Measurements from ENCODE around the gene PVRIG. TPM values are rescaled to one million over a fixed set of nuclear protein-coding genes. Genes with fewer than 3 reads are reported as not detected.

Gene PVRIG
- total and polyA plus RNA-seq, 9 of the 15 experiments (the other 6 are each of a cell fraction or from before 2014, with no cell fraction given) = 0.16 to 0.64 TPM; not detected in 7

GRCh38 chr7:100204454-100204853, 15.3 kb upstream of the PVRIG start (continued):
- no peak for TF ChIP-seq MYBL2 (IDR thresholded peaks at IDR 0.05; ENCODE audit: low read depth)
- TF ChIP-seq MYBL2 (CRISPR knock-in tag; IDR thresholded peaks at IDR 0.05; ENCODE audit: borderline replicate concordance) = no peak
- TF ChIP-seq ZBTB1 (CRISPR knock-in tag; IDR thresholded peaks at IDR 0.05; ENCODE audit: borderline replicate concordance, low read depth) = no peak

GRCh38 chr7:100208911-100209408, 10.8 kb upstream of the PVRIG start:
- ATAC-seq = peak; percentile 84
- BruUV-seq (replicated peaks) = no TSS peak
- in situ Hi-C loops (cut with MboI) (no loop called here), intact Hi-C loops (cut with micrococcal nuclease) (no loop called here)
- Histone ChIP-seq H3K9me3 (replicated peaks; ENCODE audit: control insufficient read depth, insufficient read depth, low read depth, low read length) (no peaks in the 10 kb centered on the region), H3K9me1 (ENCODE audit: control insufficient read depth, insufficient read depth, low read length) (peaks cover 4% of the 10 kb centered on the region), H3K4me3 (peak overlapping the region; percentile 2; the same call in 1 of the 2 replicates), H3K27ac (ENCODE audit: extremely low read depth, low read depth, low read length) (peak overlapping the region; percentile 7; the same call in 1 of the 3 replicates), H2AFZ (ENCODE audit: low read depth, low read length) (peak overlapping the region; percentile 90), H3K27me3 (ENCODE audit: control insufficient read depth in 2 of 2, insufficient read depth in 2 of 2, low read length in 2 of 2) (no peaks in the 10 kb centered on the region), H3K36me3 (ENCODE audit: control insufficient read depth, insufficient read depth, low read length) (no peaks in the 10 kb centered on the region), H3K79me2 (ENCODE audit: control insufficient read depth, insufficient read depth, low read length) (no peaks in the 10 kb centered on the region), H3K4me2 (ENCODE audit: insufficient read depth, low read length) (peak overlapping the region; percentile 79), H3K4me1 (replicated peaks in 1 of 2; ENCODE audit: control insufficient read depth in 2 of 2, insufficient read depth in 2 of 2, low read length in 2 of 2) (peaks cover 8 to 15% of the 10 kb centered on the region in 2 experiments; a peak in 4 of 5 replicates), H4K20me1 (replicated peaks; ENCODE audit: control insufficient read depth, insufficient read depth, low read length) (no peaks in the 10 kb centered on the region), H3K9ac (ENCODE audit: insufficient read depth in 1 of 2, low read depth in 2 of 2, low read length in 2 of 2) (peak overlapping the region; percentile 5 to 41; a peak in 3 of 4 replicates)
- FAIRE-seq = peak; percentile 58
- WGBS (ENCODE audit: insufficient coverage, low coverage, missing lambda C conversion rate) = 7% methylated on average over 6 of the region's 6 CpGs
- DNase-seq (ENCODE audit: extremely low read depth in 1 of 4, low spot score in 3 of 4) = peak in 2 of 4 experiments; percentile 63 to 64
- POLR2A ChIA-PET = interaction anchor here (0.6 to 2.1 kb wide), 3 partner anchors 9 to 60 kb away, joined by 3 to 14 read pairs (median 3); partner anchors contain the start of gene LAMTOR4
- CTCF ChIA-PET (ENCODE audit: low intra/inter-chr PET ratio) = interaction anchor here (0.8 kb wide), 1 partner anchor 77 kb away, joined by 3 read pairs; no protein-coding TSS in a partner anchor
- no peak for TF ChIP-seq POLR2G (IDR thresholded peaks at IDR 0.05; ENCODE audit: low read depth, low read length)
- no peak for TF ChIP-seq PHB2 (IDR thresholded peaks at IDR 0.05; ENCODE audit: low read depth)
- TF ChIP-seq ZBTB11 (CRISPR knock-in tag; IDR thresholded peaks at IDR 0.05) = no peak
- peak; percentile 24; the same call in 1 of the 2 replicates for TF ChIP-seq MAFK (IDR thresholded peaks at IDR 0.05; ENCODE audit: low read length)
- no peak for TF ChIP-seq HINFP (tag; conservative IDR thresholded peaks at IDR 0.05; ENCODE audit: low read depth)
- TF ChIP-seq ETV6 (IDR thresholded peaks at IDR 0.05; ENCODE audit: borderline replicate concordance in 1 of 2, low read depth in 2 of 2, low read length in 1 of 2) = no peak
- TF ChIP-seq ETV6 (CRISPR knock-in tag; IDR thresholded peaks at IDR 0.05; ENCODE audit: borderline replicate concordance) = no peak
- no peak for TF ChIP-seq ZNF41 (CRISPR knock-in tag; conservative IDR thresholded peaks at IDR 0.05)

Data from K562 (cell line).